GM12874 (cell line): Measurements from ENCODE around the gene CUL7.

Experiments
- CTCF ChIP-seq: IDR thresholded peaks from 2 replicates; pipeline ENCODE4 v1.5.1; 2011; ENCODE audit warnings: low read depth, mild to moderate bottlenecking, control low read depth, low read length, moderate library complexity; ENCODE audit not compliant: insufficient read depth

CUL7 gene

GRCh38 chr6:42989923-42990322, 63.7 kb downstream of the CUL7 start:
- TF ChIP-seq CTCF, result no peak

- no peak for TF ChIP-seq CTCF
Measured at GRCh38 chr6:42988486-42989020, 65.1 kb downstream of the CUL7 start.
